SK-N-SH (cell line): ENCODE results near the gene IL10RB.

Source experiments
- CTCF ChIP-seq: fragments of 200-600 bp; sonication (generic); IDR thresholded peaks from 2 replicates; pipeline ENCODE4 v1.6.1; 2017; ENCODE audit warnings: antibody characterized with exemption, mild to moderate bottlenecking, moderate library complexity
- SMC3 ChIP-seq: IDR thresholded peaks from 2 replicates; pipeline ENCODE4 v1.6.1; 2012; ENCODE audit warnings: low read depth, low read length, improper control_type of control experiment

GRCh38 chr21:33300701-33301631, 34.8 kb downstream of the IL10RB start:
- TF ChIP-seq SMC3 = no peak
- no peak for TF ChIP-seq CTCF
